OCI-LY3 (cell line): ENCODE measurements around the gene ANKRD44.

ENCODE experiments used
- CTCF ChIP-seq: fragments of 200-600, 300-600 bp; sonication (generic); IDR thresholded peaks from 2 replicates; pipeline ENCODE4 v1.5.1; 2014; ENCODE audit warnings: antibody characterized with exemption, low read length, low read depth
- EZH2phosphoT487 ChIP-seq: fragments of 200-600 bp; shearing (Covaris generic); IDR thresholded peaks from 2 replicates; pipeline ENCODE4 v1.6.1; 2018; ENCODE audit warnings: antibody characterized with exemption, mixed run types, low read depth

- TF ChIP-seq CTCF (no peak), EZH2phosphoT487 (no peak)
Measured at GRCh38 chr2:197298609-197299008, 12.0 kb downstream of the ANKRD44 start.
